ENCODE results near the gene OR52E8.

The OR52E8 gene

GRCh38 chr11:5807580-5807979 lies 49.9 kb downstream of the OR52E8 start:
- no peak for DNase-seq (ENCODE audit: low spot score)
